Glomerular endothelial cell (primary cell): ENCODE results near the gene RASD2. TPM values are rescaled to one million over a fixed set of nuclear protein-coding genes. Genes with fewer than 3 reads are reported as not detected.
A peak's percentile ranks its signal among the peaks of the same experiment; 100 is the strongest.

ENCODE experiments used
- DNase-seq: peaks from one replicate; pipeline ENCODE4 v3.0.0-alpha.2; 2011; ENCODE audit warnings: low read depth, low spot score; ENCODE audit errors: extremely low read depth
- total RNA-seq: library from RNA; depleted of rRNA; stranded (reverse); fragments of >200 nt; gene quantifications from 2 replicates; pipeline ENCODE4 v1.2.3, GENCODE V29; 2015

The RASD2 gene
- total RNA-seq, 1 donor from 2014 or later, result 0.29 TPM

GRCh38 chr22:35580351-35581022 is 39.9 kb downstream of the RASD2 start:
- DNase-seq, result no peak

GRCh38 chr22:35581023-35581413 is 40.4 kb downstream of the RASD2 start:
- no peak for DNase-seq

GRCh38 chr22:35582218-35582860 is 41.7 kb downstream of the RASD2 start:
- DNase-seq, result no peak

GRCh38 chr22:35582861-35583670 is 42.4 kb downstream of the RASD2 start:
- peak; percentile 23 for DNase-seq

- DNase-seq, result no peak
Observed at GRCh38 chr22:35586771-35587170, 46.1 kb downstream of the RASD2 start.

- DNase-seq, result no peak
Observed at GRCh38 chr22:35587447-35587870, 46.8 kb downstream of the RASD2 start.

GRCh38 chr22:35587896-35588295 is 47.3 kb downstream of the RASD2 start:
- DNase-seq, result no peak

- DNase-seq, result no peak
Observed at GRCh38 chr22:35589071-35589755, 48.6 kb downstream of the RASD2 start.

- no peak for DNase-seq
Observed at GRCh38 chr22:35589756-35590093, 49.1 kb downstream of the RASD2 start.

- DNase-seq, result no peak
Observed at GRCh38 chr22:35590634-35591295, 50.1 kb downstream of the RASD2 start.

- DNase-seq, result no peak
Observed at GRCh38 chr22:35591714-35592417, 51.2 kb downstream of the RASD2 start.

GRCh38 chr22:35592418-35592967 is 51.9 kb downstream of the RASD2 start:
- DNase-seq, result no peak

- DNase-seq, result no peak
Observed at GRCh38 chr22:35593071-35593890, 52.6 kb downstream of the RASD2 start.

- no peak for DNase-seq
Observed at GRCh38 chr22:35593891-35594470, 53.4 kb downstream of the RASD2 start.

- no peak for DNase-seq
Observed at GRCh38 chr22:35594686-35595085, 54.1 kb downstream of the RASD2 start.

- DNase-seq, result no peak
Observed at GRCh38 chr22:35596821-35597220, 56.2 kb downstream of the RASD2 start.

- DNase-seq, result no peak
Observed at GRCh38 chr22:35597692-35598395, 57.2 kb downstream of the RASD2 start.

GRCh38 chr22:35598396-35598710 is 57.7 kb downstream of the RASD2 start:
- DNase-seq, result no peak
